ENCODE data around the gene HSPB9.

DNA sequence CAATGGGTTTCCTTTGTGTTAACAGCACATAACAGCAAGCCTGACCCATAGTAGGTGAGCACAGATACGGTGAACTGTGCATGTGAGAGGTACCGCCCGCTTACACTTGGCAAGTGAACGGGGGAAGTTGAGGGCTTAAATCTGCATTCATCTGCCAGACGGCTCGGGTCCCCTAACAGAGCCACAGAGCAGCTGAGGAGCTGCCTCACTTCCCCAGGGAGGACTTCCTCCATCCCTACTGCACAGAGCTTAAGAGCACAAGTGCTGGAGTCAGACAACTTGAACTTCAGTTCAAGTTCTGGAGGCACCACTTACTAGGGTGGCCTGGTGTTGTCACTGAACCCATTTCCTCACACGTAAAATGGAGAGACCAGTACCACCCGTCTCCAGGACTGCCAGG lies 18.8 kb downstream of the HSPB9 start:
- TF ChIP-seq, protein P1, sequence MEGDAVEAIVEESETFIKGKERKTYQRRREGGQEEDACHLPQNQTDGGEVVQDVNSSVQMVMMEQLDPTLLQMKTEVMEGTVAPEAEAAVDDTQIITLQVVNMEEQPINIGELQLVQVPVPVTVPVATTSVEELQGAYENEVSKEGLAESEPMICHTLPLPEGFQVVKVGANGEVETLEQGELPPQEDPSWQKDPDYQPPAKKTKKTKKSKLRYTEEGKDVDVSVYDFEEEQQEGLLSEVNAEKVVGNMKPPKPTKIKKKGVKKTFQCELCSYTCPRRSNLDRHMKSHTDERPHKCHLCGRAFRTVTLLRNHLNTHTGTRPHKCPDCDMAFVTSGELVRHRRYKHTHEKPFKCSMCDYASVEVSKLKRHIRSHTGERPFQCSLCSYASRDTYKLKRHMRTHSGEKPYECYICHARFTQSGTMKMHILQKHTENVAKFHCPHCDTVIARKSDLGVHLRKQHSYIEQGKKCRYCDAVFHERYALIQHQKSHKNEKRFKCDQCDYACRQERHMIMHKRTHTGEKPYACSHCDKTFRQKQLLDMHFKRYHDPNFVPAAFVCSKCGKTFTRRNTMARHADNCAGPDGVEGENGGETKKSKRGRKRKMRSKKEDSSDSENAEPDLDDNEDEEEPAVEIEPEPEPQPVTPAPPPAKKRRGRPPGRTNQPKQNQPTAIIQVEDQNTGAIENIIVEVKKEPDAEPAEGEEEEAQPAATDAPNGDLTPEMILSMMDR (IDR thresholded peaks at IDR 0.05), result no peak
- TF ChIP-seq EZH2 (IDR thresholded peaks at IDR 0.05), result no peak
- TF ChIP-seq EZH2phosphoT487 (IDR thresholded peaks at IDR 0.05), result no peak
